ENCODE results near the gene ZNF91. TPM values are rescaled to one million over a fixed set of nuclear protein-coding genes. Genes with fewer than 3 reads are reported as not detected.

The ZNF91 gene
- total and polyA plus RNA-seq, 2 of the 4 experiments (the other 2 are of a cell fraction), result 7.9 to 17.0 TPM

- POLR2A ChIA-PET (ENCODE audit: unreplicated experiment), result no interaction called here
- Histone ChIP-seq H3K4ac (ENCODE audit: low read depth, low read length) (no peak overlapping the region), H2AFZ (replicated peaks; ENCODE audit: low read length, poor library complexity) (no peak overlapping the region), H2BK120ac (ENCODE audit: low read depth, low read length) (no peak overlapping the region), H3K14ac (replicated peaks; ENCODE audit: low read depth, low read length) (no peak overlapping the region), H3K9me3 (ENCODE audit: control insufficient read depth, insufficient read depth, low read length) (peaks cover 4% of the 10 kb centered on the region), H2BK15ac (ENCODE audit: low read depth, low read length) (no peak overlapping the region), H3K36me3 (ENCODE audit: control insufficient read depth, insufficient read depth, low read length) (no peaks in the 10 kb centered on the region), H3K9ac (ENCODE audit: low read depth, low read length) (no peak overlapping the region), H3K18ac (ENCODE audit: low read depth, low read length) (no peak overlapping the region), H2AK5ac (ENCODE audit: low read depth, low read length) (no peak overlapping the region), H3K56ac (ENCODE audit: extremely low read depth, insufficient read depth, low read length) (no peak overlapping the region), H2BK20ac (ENCODE audit: low read depth, low read length) (no peak overlapping the region), H3K4me2 (ENCODE audit: low read depth, low read length) (no peak overlapping the region), H3K27me3 (ENCODE audit: control insufficient read depth, insufficient read depth, low read length) (no peaks in the 10 kb centered on the region), H3K9me1 (ENCODE audit: insufficient read depth, low read length) (no peaks in the 10 kb centered on the region), H3K23ac (ENCODE audit: low read depth, low read length) (no peak overlapping the region), H3K4me3 (ENCODE audit: insufficient read depth, low read depth, low read length) (no peak overlapping the region), H4K8ac (ENCODE audit: low read depth in 2 of 2, low read length in 2 of 2) (no peak overlapping the region), H4K20me1 (ENCODE audit: insufficient read depth, low read length) (no peaks in the 10 kb centered on the region), H2AK9ac (replicated peaks; ENCODE audit: low read depth, low read length, poor library complexity) (no peak overlapping the region), H3K79me1 (ENCODE audit: low read depth in 1 of 2, low read length in 2 of 2) (no peaks in the 10 kb centered on the region), H4K91ac (ENCODE audit: insufficient read depth, low read depth, low read length) (no peak overlapping the region), H3K4me1 (ENCODE audit: control insufficient read depth, insufficient read depth, low read length) (no peaks in the 10 kb centered on the region), H4K5ac (ENCODE audit: low read depth, low read length) (no peak overlapping the region), H2BK5ac (ENCODE audit: low read depth, low read length, poor library complexity, severe bottlenecking) (no peak overlapping the region), H3K27ac (ENCODE audit: insufficient read depth, low read length) (no peak overlapping the region)
- in situ Hi-C loops (cut with MboI; ENCODE audit: low sequenced_read_pairs) (no loop called here), intact Hi-C loops (cut with micrococcal nuclease) (no loop called here), dilution Hi-C loops (cut with HindIII; ENCODE audit: low sequenced_read_pairs, unreplicated experiment) (no loop called here)
- no peak for TF ChIP-seq USF2 (IDR thresholded peaks at IDR 0.05; ENCODE audit: low read depth, low read length)
- no peak for TF ChIP-seq MXI1 (IDR thresholded peaks at IDR 0.05; ENCODE audit: borderline replicate concordance, low read depth, low read length)
- no peak for TF ChIP-seq MAFK (IDR thresholded peaks at IDR 0.05; ENCODE audit: low read depth, low read length)
- TF ChIP-seq FOS (IDR thresholded peaks at IDR 0.05; ENCODE audit: low read depth, low read length), result no peak
- no peak for TF ChIP-seq RFX5 (IDR thresholded peaks at IDR 0.05; ENCODE audit: low read depth, low read length)
- TF ChIP-seq CTCF (conservative IDR thresholded peaks at IDR 0.05; ENCODE audit: low read depth, low read length), result no peak
- TF ChIP-seq BHLHE40 (IDR thresholded peaks at IDR 0.05; ENCODE audit: low read depth, low read length), result no peak
- no peak for TF ChIP-seq POLR2A (IDR thresholded peaks at IDR 0.05; ENCODE audit: low read depth, low read length)
- no peak for TF ChIP-seq RAD21 (IDR thresholded peaks at IDR 0.05; ENCODE audit: low read length)
- TF ChIP-seq ELK1 (IDR thresholded peaks at IDR 0.05; ENCODE audit: borderline replicate concordance, low read depth, low read length), result no peak
- no peak for TF ChIP-seq NFE2L2 (IDR thresholded peaks at IDR 0.05; ENCODE audit: low read depth, low read length)
- TF ChIP-seq CHD1 (IDR thresholded peaks at IDR 0.05; ENCODE audit: low read depth, low read length), result no peak
- WGBS, 2 experiments (ENCODE audit: extremely low coverage in 2 of 2, insufficient read length in 1 of 2), result 100% methylated on average over 1 of the region's 3 CpGs; no CpG with 5 or more reads in 1 of the 2 experiments
- no peak for DNase-seq
- CTCF ChIA-PET, result interaction anchor here (0.6 kb wide), 1 partner anchor 317 kb away, joined by 3 read pairs; no protein-coding TSS in a partner anchor
- no TSS peak for BruUV-seq (replicated peaks)
- ATAC-seq (ENCODE audit: low read depth), result no peak
These were observed 7.8 kb upstream of the ZNF91 start for GRCh38 chr19:23403052-23403451.
